GM19025 (cell line): ENCODE data around the gene MAEL.
"Not testable (repeated sequence)": the region's sequence is repeated elsewhere in the genome, so short reads cannot be mapped to it uniquely, and the experiment has no call there.

Experiments used
- ATAC-seq: cut with Tn5 transposase; IDR thresholded peaks from one replicate; pipeline ENCODE4 v1.9.1; 2021; ENCODE audit warnings: mild to moderate bottlenecking, low read depth, moderate library complexity; ENCODE audit not compliant: unreplicated experiment

The MAEL gene

DNA sequence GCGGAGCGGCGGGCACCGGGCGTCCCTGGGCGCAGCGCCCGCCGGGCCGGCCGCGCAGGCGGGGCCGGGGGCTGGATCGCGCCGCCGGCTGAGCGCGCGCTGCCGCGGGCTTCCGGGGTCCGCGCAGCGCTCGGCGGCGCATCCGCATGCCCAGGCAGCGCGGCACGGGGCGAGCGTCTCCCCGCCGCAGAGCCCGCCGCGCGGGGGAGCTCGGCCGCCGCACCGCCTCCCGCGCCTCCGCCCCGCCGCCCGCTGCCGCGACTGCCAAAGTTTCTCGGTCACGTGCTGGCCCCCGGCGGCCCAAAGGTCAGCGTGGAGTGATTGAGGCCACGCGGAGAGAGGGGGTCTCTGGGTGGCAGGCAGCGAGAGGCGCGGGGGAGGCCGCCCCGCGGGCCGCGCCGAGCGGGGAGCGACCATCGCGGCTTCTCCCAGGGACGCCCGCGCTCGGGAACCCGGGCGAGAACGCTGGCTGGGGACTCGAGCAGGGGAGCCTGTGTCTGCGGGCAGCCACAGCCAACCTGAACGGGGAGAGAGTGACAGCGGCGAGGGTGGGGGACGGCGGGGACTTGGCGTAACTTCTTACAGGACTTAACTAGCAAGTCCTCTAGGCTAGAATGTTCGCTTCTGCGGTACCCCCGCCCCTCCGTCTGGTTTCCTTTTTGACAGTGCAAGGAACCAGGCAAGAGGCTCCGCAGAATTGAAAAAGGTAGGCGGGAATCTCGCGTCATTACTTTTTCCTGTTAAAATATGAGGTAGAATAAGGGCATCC, 13.5 kb upstream of the MAEL start, which contains the start of gene ILDR2:
Gene ILDR2, minus strand, starts transcription at position 180 of the 769 bp plus-strand sequence. CDS start 272 bp downstream, outside the sequence.
- peak; percentile 65 for ATAC-seq

DNA sequence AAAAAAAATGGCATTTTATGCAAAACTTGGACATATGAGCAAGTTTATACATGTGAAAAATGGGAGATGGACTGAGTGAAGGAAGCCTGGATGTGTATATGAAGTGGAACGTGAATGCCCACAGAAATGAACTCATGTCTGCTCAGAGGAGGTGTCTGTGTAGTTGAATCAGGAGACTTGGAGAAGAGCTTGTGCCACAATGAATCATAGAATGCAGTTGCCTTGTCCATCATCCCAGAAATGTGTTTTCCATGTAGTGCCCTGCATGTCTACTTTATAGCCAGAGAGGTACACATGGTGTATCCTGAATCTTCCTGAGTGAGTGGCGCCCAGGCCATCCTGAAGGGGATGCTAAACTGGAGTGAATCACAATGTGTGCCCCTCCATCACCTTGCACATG, 11.1 kb upstream of the MAEL start:
- no peak for ATAC-seq

DNA sequence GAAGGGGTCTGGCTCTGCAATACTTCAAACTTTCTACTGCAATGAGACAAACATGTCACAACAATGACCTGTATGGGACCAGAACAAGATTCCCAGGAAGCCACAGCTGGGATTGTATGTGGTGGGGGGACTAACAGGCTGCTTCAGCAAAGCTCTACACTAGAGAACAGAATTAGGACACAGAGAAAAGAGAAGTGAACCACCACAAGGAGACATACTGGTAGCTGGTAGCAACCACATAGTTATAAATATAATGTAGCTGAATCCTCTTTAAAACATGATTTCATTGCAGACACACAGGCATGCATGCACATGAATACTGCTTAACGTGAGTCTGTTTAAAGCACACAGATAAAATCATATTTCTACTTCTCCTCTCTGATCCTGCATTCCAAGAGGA, 10.3 kb upstream of the MAEL start:
- no peak for ATAC-seq

DNA sequence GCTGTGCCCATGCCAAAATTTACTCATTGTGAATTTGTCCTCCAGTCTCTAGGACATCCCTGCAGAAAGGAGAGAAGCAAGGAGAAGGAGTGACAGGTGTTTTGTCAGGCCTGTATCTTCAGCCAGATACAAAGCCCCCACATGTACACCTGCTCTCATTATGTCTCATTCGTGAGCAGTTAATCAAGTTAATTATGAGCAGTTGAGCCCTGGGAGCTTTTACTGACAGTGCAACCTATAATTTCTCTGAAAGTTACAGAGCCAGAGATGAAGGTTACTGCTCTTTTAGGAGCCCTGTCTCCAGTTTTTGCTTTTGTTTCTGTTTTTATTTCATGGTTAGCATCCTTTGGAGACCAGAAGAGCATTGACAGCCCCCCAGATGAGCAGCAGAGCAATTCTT, 8.7 kb upstream of the MAEL start:
- ATAC-seq, result no peak

DNA sequence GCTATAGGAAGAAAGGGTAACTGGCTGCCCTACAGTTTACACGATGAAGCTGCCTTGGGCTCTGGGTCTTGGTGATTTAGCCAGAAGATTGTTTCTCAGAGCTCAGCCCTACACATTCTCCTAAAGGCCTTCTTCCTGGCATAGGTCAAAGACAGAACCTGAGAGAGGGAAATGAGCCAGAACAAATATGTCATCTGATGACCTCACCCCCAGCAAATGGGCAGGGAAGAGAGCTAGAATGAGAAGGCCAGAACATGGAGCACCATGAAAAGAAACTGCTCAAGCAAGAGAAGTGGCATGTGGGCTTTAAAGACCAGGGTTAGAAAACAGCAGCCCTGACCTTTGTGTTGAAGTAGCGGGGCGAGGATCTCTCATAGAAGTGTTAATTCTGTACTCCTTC, 8.3 kb upstream of the MAEL start:
- ATAC-seq, result no peak

DNA sequence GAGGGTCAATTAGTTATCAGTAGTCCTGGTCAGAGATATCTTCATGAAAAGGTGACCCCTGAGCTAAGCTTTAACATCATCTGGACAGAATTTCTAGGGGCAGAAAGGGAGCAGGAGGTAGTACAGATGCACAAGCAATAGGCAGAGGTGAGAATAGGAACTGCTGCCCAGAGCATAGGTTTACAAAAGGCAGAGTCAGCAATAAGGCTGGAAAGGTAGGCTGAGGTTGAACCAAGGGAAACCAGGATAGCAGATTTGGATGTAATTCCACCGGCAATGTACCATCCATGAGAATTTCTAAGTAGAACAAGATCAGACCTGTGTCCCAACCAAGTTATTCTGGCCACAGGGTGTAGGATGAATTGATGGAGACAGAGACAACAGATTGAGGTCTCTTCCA, 7.5 kb upstream of the MAEL start:
- ATAC-seq, result no peak

DNA sequence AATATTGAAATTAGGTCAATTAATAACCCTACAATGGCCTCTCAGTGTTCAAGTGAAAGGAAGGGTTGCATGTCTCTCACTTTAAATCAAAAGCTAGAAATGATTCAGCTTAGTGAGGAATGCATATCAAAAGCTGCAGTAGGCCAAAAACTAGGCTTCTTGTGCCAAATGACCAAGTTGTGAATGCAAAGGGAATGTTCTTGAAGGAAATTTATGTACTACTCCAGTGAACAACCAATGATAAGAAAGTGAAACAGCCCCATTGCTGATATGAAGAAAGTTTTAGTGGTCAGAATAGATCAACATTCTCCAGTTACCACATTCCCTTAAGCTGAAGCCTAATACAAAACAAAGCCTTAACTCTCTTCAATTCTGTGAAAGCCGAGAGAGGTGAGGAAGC, 10.0 kb downstream of the MAEL start:
- ATAC-seq, result peak; percentile 21

DNA sequence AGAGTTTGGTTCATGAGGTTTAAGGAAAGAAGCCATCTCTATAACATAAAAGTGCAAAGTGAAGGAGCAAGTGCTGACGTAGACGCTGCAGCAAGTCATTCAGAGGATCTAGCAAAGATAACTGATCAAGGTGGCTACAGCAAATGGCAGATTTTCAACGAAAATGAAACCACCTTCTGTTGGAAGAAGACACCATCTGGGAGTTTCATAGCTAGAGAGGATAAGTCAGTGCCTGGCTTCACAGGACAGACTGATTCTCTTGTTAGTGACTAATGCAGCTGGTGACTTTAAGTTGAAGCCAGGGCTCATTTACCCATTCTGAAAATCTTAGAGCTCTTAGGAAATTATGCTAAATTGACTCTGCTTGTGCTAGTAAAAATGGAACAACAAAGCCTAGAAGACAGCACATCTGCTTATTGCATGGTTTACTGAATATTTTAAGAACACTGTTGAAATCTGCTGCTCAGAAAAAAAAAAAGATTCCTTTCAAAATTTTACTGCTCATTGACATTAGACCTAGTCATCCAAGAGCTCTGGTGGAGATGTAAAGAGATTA, 10.5 kb downstream of the MAEL start:
- ATAC-seq, result peak; percentile 61

DNA sequence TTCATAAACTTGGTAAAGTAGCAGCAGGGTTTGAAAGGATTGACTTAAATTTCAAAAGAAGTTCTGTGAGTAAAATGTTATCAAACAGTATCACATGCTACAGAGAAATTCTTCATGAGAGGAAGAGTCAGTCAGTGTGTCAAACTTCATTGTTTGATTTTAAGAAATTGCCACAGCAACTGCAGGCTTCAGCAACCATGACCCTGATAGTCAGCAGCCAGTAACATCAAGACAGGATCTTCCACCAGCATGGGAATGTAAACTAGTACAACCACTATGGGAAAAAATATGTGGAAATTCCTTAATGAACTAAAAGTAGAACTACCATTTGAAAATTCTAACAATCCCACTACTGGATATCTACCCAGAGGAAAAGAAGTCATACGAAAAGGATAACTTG, 11.5 kb downstream of the MAEL start:
- no peak for ATAC-seq

DNA sequence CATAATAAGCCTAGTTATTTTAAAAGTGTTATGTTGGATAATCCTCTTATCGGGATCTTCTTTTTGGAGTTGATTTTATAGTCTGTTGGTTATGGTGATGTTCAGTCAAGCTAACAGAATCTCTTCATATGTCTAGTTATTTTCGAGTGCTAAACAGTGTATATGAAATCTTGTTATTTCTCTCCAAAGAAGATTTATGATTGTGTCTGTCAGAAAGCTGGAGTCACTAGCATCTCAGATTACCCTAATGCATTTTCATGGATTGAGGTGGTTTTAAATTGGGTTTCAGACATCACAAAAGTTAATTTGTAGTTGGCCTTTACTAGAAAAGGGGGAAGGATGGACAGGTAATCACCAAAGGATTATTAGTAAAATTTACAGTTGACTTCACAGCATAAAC, 13.3 kb downstream of the MAEL start:
- no peak for ATAC-seq

DNA sequence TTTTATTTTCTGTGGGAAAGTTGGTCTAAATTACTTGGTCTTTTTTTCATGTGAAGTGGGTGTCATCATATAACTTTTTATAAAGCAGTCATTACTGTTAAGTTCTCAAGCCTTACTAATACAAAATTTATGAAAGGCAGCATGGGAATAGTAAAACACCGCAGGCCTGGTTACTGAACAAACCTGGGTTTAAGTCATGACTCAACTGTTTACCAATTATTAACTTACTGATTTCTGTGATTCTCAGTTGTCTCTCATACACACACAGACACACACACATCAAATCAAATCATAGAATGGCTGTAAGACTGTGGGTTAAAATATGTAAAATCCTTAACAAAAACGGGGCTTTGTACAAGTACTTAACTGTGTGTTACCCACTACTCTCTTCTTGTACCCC, 14.6 kb downstream of the MAEL start:
- no peak for ATAC-seq

DNA sequence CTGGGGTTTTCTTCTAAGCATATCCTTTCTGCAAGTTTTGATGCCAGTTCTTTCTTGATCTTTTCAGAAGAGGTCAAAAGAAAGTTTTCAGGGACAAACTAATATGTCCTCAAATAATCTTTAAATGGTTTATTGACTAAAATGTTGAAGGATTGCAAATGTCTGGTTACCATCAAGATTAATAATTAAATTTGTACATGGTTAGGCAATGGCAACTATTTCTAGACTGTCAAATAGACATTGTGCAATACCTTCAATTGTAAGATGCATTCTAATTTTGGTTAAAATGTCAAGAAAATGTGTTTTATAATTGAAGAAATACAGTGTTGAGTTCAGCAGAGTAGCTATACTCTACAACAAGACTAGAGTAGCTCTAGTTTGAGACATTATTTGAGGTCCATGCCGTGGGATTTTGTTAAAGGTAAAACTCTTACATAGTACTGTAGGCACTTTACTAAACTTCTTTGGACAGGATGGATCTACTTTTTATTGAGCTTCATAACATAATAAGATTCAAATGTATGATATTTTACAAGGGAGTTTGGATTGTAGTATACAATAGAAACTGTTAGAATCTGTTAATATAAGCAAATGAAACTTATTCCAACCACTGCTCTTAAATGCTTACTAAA, 22.6 kb downstream of the MAEL start:
- ATAC-seq, result no peak

DNA sequence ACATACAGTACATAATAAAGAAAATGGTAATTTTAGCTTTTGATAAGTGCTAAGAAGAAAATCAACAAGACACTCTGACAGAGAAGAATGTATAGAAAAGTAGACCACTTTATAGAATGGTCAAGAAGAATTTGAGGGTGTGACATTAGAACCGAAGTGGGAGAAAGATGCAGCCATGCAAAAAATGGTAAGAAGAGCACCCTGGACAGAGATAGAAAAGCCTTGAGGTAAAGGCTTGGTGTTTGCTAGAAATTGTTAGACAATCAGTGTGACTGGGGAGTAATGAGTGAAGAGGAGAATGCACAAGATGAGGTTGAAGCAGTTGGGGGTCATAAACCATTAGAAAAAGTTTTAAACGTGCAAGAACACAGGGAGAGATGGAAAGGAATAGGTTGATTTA, 23.5 kb downstream of the MAEL start:
- ATAC-seq, result no peak

DNA sequence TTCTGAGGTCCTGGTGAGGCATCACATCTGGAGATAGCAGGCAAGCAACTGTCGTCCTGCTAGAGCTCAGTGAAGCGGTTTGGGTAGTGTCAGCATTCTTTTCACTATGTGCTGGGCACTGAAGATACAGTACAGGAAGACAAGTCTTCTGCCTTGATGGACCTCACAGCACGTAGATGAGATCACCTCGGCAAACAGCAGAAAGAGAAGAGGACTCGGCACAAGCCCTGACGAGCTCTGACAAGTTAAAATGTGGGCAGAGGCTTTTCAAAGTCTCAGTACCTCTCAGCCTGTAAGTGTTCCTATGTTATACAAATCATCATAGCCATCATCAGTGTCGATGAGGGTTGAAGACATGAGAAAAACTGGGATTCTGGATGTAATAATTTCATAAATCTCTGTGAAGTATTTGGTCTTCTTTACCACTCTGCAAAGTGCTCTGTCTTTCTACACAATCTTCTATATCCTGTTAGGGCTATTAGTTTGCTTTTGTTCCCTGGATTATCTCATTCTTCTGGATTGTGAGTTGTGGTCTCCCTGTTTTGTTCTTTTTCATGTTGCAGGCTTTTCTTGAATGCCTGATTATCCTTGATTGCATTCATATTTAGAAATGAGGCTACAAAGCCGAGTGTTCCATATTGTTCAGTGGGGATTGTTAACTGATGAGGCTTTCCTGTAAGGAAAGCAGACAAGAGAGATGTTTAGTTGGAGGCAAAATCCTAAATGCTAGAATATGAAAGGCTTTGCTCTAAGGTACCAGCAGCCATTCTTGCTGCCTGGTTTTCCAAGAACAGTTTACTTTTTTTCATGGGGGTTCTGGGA, 24.2 kb downstream of the MAEL start:
- ATAC-seq, result no peak

DNA sequence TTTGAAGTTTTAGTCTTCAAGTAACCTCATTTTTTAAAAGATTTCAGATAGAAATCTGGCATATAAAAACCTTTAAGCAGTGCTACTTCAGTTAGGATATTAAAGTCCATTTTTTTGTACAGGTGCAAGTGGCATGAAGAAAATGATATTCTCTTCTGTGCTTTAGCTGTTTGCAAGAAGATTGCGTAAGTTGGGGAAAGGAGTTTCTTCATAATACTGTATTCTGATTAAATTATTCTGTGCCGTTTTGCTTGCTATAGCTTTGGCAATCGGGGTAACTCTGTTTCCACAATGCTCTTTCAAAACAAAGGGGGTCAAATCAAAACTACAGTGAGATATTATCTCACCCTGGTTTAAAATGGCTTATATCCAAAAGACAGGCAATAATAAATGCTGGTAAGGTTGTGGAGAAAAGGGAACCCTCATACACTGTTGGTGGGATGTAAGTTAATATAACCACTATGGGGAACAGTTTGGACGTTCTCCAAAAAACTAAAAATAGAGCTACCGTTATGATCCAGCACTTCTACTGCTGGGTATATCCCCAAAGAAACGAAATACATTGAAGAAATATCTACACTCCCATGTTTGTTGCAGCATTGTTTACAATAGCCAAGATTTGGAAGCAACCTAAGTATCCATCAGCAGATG, 27.1 kb downstream of the MAEL start:
- ATAC-seq, result no peak

DNA sequence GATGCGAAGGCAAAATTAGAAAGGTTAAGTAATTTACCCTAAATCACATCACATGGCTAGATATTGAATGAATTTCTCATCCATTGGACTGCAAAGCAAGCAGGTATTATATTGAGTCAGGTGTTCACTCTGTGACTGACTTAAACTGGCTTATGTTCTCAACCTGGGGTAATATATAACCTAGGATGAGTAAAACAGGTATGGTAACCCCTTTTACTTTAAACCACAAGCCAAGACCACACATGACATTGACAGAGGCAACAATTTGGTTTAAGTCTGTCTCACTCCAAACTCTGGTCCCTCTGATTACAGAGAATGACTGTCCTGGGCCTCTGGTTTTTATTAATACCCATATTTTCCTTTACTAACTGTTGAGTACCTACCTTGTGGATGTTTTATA, 33.3 kb downstream of the MAEL start:
- ATAC-seq, result no peak

DNA sequence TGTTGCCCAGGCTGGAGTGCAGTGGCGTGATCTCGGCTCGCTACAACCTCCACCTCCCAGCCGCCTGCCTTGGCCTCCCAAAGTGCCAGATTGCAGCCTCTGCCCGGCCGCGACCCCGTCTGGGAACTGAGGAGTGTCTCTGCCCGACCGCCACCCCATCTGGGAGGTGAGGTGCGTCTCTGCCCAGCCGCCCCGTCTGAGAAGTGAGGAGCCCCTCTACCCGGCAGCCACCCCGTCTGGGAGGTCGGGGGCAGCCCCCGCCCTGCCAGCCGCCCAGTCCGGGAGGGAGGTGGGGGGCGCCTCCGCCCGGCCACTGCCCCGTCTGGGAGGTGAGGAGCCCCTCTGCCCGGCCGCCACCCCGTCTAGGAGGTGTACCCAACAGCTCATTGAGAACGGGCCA, 40.5 kb downstream of the MAEL start:
- ATAC-seq, result not testable (repeated sequence)

DNA sequence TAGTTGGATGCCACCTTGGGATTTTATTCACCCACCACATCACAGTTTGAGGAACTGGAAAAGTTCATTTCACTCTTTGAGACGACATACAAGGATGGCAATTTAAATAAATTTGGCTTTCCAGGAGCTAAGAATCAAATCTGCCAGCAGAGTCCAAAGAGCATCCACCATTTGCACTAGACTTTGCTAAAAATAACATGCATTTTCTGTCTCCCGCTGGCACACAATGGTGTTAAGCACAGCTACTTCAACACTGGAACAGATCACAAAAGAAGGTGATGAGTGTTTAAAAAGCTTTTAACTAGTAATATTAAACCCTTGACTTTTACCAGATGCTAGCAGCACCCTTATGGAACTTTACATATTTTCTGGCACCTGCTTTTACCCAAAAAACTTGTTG, 44.6 kb downstream of the MAEL start:
- no peak for ATAC-seq

DNA sequence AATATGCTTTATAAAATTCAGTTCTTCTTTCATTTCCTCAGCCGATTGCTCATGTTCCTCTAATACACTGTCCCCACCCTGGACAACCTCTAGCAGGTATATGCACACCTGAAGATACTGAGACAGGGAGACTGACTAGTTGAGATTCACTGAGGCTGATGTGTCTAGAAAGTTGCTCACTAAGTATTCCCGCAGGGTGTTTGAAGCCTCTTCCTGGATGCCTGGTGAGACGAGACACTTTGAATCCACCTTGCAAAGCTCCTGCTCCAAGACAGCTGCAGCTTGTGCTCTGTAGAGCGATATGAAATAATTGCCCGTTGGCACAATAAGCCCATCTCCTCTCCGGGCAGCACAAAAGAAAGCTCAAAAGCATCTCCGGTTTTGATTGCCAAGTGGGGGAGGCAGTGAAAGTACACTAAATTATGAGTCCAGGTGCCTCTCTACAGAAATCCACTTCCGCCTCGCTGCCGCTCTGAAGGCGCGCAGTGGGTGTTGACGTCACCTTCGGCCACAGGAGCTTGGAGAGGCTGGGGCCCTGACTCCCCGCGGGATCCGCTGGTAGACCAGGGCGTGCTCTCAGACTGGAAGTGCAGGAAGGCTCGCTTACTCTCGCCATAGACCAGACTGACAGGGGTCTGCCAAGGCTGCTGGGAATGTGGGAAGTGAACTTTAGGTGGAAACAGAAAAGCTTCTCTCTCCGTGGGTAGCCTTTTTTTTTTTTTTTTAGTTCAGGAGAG, 54.8 kb downstream of the MAEL start:
- ATAC-seq, result peak; percentile 87

DNA sequence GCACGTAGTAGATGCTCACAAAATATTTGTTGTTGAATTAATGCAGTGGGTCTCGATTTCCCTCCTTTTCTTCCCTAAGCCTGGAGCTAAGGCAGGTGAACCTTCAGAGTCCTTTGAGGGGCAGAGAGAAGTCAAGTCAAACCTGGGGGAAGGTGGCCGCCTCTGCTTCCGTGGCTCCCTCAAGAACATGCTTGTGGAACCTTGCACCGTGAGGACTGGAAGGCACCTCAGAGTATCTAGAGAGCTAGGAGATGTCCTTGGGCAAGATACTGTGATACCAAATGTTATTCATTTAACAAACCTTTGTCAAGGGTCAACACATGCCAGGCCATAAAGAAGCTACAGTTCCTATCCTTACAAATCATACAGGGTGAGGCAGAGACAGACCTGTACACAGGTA, 62.8 kb downstream of the MAEL start:
- ATAC-seq, result no peak
